HG03520 (cell line): ENCODE data around the gene PARPBP.
"Not testable (repeated sequence)": the region's sequence is repeated elsewhere in the genome, so short reads cannot be mapped to it uniquely, and the experiment has no call there.

Source experiments
- ATAC-seq: cut with Tn5 transposase; IDR thresholded peaks from one replicate; pipeline ENCODE4 v1.9.1; 2021; ENCODE audit warnings: mild to moderate bottlenecking, moderate library complexity; ENCODE audit not compliant: unreplicated experiment

Gene PARPBP

GRCh38 chr12:102240859-102241258 is 120.9 kb downstream of the PARPBP start:
- not testable (repeated sequence) for ATAC-seq
